PC-9 (cell line): Measurements from ENCODE around the gene CDK6.

Experiments
- CTCF ChIP-seq: fragments of 200-600 bp; sonication (generic); conservative IDR thresholded peaks from 2 replicates; pipeline ENCODE4 v1.6.1; 2017; ENCODE audit warnings: mixed run types, antibody characterized with exemption, mild to moderate bottlenecking, moderate library complexity
- EZH2 ChIP-seq: fragments of 200-600 bp; sonication (generic); IDR thresholded peaks from 2 replicates; pipeline ENCODE4 v1.8.0; 2017; ENCODE audit warnings: antibody characterized with exemption, low read depth

GRCh38 chr7:92560602-92561001 lies 275.8 kb downstream of the CDK6 start:
- no peak for TF ChIP-seq CTCF
- no peak for TF ChIP-seq EZH2
